Type B pancreatic cell (in vitro differentiated cells): ENCODE measurements around the gene DMC1. TPM values are rescaled to one million over a fixed set of nuclear protein-coding genes. Genes with fewer than 3 reads are reported as not detected.

Experiments used
- DNase-seq: peaks from one replicate; pipeline ENCODE4 v3.0.0; 2021; ENCODE audit warnings: mixed read lengths; ENCODE audit not compliant: unreplicated experiment; ENCODE audit errors: extremely low spot score
- H3K27ac Mint-ChIP-seq: 2 replicates; pipeline ENCODE4 v1.8.0; 2021; ENCODE audit warnings: mild to moderate bottlenecking, mixed read lengths
- H3K27me3 Mint-ChIP-seq: 2 replicates; pipeline ENCODE4 v1.8.0; 2021; ENCODE audit warnings: mixed read lengths
- H3K36me3 Mint-ChIP-seq: 2 replicates; pipeline ENCODE4 v1.8.0; 2021; ENCODE audit warnings: mixed read lengths
- H3K4me1 Mint-ChIP-seq: one replicate; pipeline ENCODE4 v1.8.0; 2021; ENCODE audit warnings: mixed read lengths; ENCODE audit not compliant: unreplicated experiment
- H3K4me3 Mint-ChIP-seq: 2 replicates; pipeline ENCODE4 v1.8.0; 2021; ENCODE audit warnings: mild to moderate bottlenecking, mixed read lengths
- H3K9me3 Mint-ChIP-seq: 2 replicates; pipeline ENCODE4 v1.8.0; 2021; ENCODE audit warnings: mixed read lengths
- CTCF ChIP-seq: fragments of 200-600 bp; sonication (generic); conservative IDR thresholded peaks from 2 replicates; pipeline ENCODE4 v1.5.0; 2021; ENCODE audit warnings: antibody characterized with exemption, mild to moderate bottlenecking
- total RNA-seq: library from RNA; stranded (reverse); gene quantifications from 2 replicates; pipeline ENCODE4 v1.2.1, GENCODE V29; 2021; ENCODE audit warnings: low replicate concordance

The DMC1 gene
- total RNA-seq, 1 donor from 2014 or later = 5.6 TPM

DNA sequence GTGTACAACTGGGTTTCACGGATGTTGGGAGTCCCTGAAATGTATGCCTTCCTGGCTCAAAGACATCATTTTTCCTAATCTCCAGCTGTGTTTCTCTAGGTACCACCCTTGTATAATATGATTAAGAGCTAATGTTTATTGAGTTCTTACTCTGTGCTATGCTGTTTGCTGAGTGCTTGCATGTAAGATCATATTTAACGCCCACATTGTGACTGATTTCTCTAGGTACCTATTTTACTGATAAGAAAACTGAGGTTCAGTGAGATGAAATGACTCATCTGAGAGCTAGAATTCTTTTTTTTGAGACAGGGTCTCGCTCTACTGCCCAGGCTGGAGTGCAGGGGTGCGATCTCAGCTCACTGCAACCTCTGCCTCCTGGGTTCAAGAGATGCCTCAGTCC is 43.6 kb upstream of the DMC1 start:
- peaks cover 38% of the 10 kb centered on the region for H3K36me3 Mint-ChIP-seq
- no peak overlapping the region for H3K4me3 Mint-ChIP-seq
- H3K27me3 Mint-ChIP-seq = no peaks in the 10 kb centered on the region
- H3K4me1 Mint-ChIP-seq = no peaks in the 10 kb centered on the region
- no peaks in the 10 kb centered on the region for H3K9me3 Mint-ChIP-seq
- TF ChIP-seq CTCF = no peak
- no peak for DNase-seq
- H3K27ac Mint-ChIP-seq = no peak overlapping the region

DNA sequence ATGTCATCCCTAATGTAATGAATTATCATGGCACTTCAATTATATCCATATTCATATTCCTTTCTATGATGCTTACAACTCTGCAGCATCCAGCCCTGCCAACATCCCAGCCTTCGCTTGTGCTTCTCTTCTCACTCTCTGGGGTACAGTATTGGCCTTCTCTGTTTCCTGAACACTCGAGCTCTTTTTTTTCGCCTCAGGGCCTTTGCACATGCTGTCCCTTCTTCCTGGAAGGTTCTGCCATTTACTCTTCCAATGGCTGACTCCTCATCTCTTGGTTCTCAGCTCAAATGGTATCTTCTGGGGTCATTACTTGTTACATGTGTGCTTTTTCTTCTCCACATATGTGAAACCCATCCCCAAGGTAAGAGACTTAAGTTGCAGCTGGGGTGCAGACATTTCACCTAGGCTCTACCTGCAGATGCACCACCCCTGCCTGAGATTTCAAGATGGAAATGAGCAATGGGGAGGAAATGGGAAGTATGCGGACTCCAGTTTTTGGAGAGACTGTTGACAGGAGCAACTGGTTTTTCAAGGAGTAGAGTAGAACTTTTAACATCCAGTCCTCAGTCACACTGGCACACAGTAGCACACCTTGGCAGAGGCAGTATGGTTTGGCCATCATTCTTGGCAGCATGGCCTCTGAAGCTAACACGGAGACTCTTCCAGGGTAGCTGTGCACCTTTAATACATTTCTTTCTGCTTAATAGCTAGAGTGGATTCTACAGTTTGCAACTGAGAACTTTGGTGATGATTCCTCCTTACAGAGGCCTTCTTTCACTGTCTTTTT is 42.4 kb upstream of the DMC1 start:
- peaks cover 26% of the 10 kb centered on the region for H3K36me3 Mint-ChIP-seq
- no peak for DNase-seq
- H3K4me3 Mint-ChIP-seq = no peak overlapping the region
- H3K9me3 Mint-ChIP-seq = no peaks in the 10 kb centered on the region
- H3K27me3 Mint-ChIP-seq = no peaks in the 10 kb centered on the region
- H3K4me1 Mint-ChIP-seq = no peaks in the 10 kb centered on the region
- no peak for TF ChIP-seq CTCF
- H3K27ac Mint-ChIP-seq = no peak overlapping the region

- no peak overlapping the region for H3K27ac Mint-ChIP-seq
- no peaks in the 10 kb centered on the region for H3K27me3 Mint-ChIP-seq
- no peak overlapping the region for H3K4me3 Mint-ChIP-seq
- H3K4me1 Mint-ChIP-seq = peaks cover 2% of the 10 kb centered on the region
- peaks cover 20% of the 10 kb centered on the region for H3K36me3 Mint-ChIP-seq
- TF ChIP-seq CTCF = no peak
- DNase-seq = no peak
- H3K9me3 Mint-ChIP-seq = no peaks in the 10 kb centered on the region
Measured at GRCh38 chr22:38611559-38611958, 41.6 kb upstream of the DMC1 start.

DNA sequence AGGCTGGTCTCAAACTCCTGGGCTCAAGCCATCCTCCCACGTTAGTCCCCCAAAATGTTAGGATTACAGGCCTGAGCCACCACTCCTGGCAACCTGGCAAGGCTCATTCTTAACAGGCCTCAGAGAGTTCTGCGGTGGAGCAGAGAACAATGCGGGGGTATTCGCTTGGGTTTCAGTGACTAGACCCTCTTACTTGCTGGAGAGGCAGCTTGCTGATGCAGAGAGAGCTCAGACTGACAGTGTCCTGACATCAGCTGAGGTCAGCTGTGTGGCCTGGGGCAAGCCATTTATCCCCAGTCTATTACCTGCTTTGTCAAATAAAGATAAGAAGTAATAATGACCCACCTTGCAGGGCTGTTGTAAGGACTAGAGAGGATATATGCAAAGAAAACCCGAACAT is 40.3 kb upstream of the DMC1 start:
- DNase-seq = no peak
- peaks cover 17% of the 10 kb centered on the region for H3K36me3 Mint-ChIP-seq

DNA sequence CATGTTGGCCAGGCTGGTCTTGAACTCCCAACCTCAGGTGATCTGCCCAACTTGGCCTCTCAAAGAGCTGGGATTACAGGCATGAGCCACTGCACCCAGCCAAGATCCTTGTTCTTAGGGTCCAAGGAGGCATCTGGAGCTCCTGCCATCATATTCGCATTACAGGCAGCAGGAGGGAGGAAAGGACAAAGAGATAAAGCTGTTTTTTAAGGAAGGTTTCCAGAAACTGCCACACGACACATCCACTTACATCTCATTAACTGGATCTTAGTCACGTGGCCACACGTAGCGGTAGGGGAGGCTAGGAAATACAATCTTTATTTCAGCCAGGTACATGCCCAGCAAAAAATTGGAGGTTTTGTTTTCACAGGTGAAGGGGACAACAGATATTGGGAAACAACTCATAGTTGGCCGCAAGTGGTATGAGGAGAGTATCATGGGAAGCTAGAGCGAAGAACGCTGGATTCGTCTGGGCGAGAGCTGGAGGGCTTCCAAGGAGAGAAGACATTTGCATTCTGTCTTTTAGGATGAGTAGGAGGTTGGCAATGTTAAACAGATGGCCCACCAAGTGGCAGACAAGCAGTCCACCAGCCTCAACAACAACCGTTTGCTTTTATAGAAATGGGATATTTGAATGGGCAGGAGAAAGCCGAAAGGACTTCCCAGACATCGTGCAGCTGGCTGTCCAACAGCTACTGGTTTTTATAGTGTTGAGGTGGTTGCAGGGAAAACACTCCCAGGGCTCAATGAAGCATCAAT is 39.2 kb upstream of the DMC1 start:
- H3K9me3 Mint-ChIP-seq = no peaks in the 10 kb centered on the region
- H3K27ac Mint-ChIP-seq = no peak overlapping the region
- H3K27me3 Mint-ChIP-seq = no peaks in the 10 kb centered on the region
- H3K4me3 Mint-ChIP-seq = no peak overlapping the region
- TF ChIP-seq CTCF = no peak
- H3K4me1 Mint-ChIP-seq = peaks cover 6% of the 10 kb centered on the region
- no peak for DNase-seq
- peaks cover 16% of the 10 kb centered on the region for H3K36me3 Mint-ChIP-seq

More for the DNA sequence above, 40.3 kb upstream of the DMC1 start:
- Mint-ChIP-seq H3K27me3 (no peaks in the 10 kb centered on the region), H3K27ac (no peak overlapping the region), H3K9me3 (no peaks in the 10 kb centered on the region), H3K4me1 (peaks cover 6% of the 10 kb centered on the region), H3K4me3 (no peak overlapping the region)
- TF ChIP-seq CTCF = no peak
